Measurements from ENCODE around the gene MLLT3. TPM values are rescaled to one million over a fixed set of nuclear protein-coding genes. Genes with fewer than 3 reads are reported as not detected.

Gene MLLT3
- total RNA-seq, 2 experiments from 2014 or later: 112 to 114 TPM

- CTCF ChIA-PET: interaction anchor here (1.2 kb wide), 1 partner anchor 44 kb away, joined by 3 read pairs; no protein-coding TSS in a partner anchor
- no peaks in the 10 kb centered on the region for H3K9me3 Mint-ChIP-seq (ENCODE audit: insufficient read depth)
- no peak overlapping the region for H3K27ac Mint-ChIP-seq
- ATAC-seq (no peak), DNase-seq (no peak)
- peaks cover 28% of the 10 kb centered on the region for H3K36me3 Mint-ChIP-seq (ENCODE audit: low read depth)
- peaks cover 38% of the 10 kb centered on the region for H3K4me1 Mint-ChIP-seq (ENCODE audit: low read depth)
- no peak overlapping the region for H3K4me3 Mint-ChIP-seq
- POLR2A ChIA-PET: no interaction called here
- no peaks in the 10 kb centered on the region for H3K27me3 Mint-ChIP-seq (ENCODE audit: low read depth)
Observed at GRCh38 chr9:20466328-20467008, 155.8 kb downstream of the MLLT3 start.

GRCh38 chr9:20464242-20464641, 158.1 kb downstream of the MLLT3 start:
- DNase-seq: no peak
- POLR2A ChIA-PET: no interaction called here
- CTCF ChIA-PET: no interaction called here
- H3K4me1 Mint-ChIP-seq (ENCODE audit: low read depth): peaks cover 51% of the 10 kb centered on the region
- peaks cover 21% of the 10 kb centered on the region for H3K36me3 Mint-ChIP-seq (ENCODE audit: low read depth)
- no peak for ATAC-seq
- no peaks in the 10 kb centered on the region for H3K9me3 Mint-ChIP-seq (ENCODE audit: insufficient read depth)
- H3K27ac Mint-ChIP-seq: no peak overlapping the region
- H3K4me3 Mint-ChIP-seq: no peak overlapping the region
- H3K27me3 Mint-ChIP-seq (ENCODE audit: low read depth): no peaks in the 10 kb centered on the region

GRCh38 chr9:20463823-20464222, 158.5 kb downstream of the MLLT3 start:
- peaks cover 56% of the 10 kb centered on the region for H3K4me1 Mint-ChIP-seq (ENCODE audit: low read depth)
- POLR2A ChIA-PET: no interaction called here
- no peak overlapping the region for H3K4me3 Mint-ChIP-seq
- H3K27ac Mint-ChIP-seq: no peak overlapping the region
- ATAC-seq (no peak), DNase-seq (no peak)
- CTCF ChIA-PET: no interaction called here
- peaks cover 21% of the 10 kb centered on the region for H3K36me3 Mint-ChIP-seq (ENCODE audit: low read depth)
- no peaks in the 10 kb centered on the region for H3K27me3 Mint-ChIP-seq (ENCODE audit: low read depth)
- no peaks in the 10 kb centered on the region for H3K9me3 Mint-ChIP-seq (ENCODE audit: insufficient read depth)

- H3K9me3 Mint-ChIP-seq (ENCODE audit: insufficient read depth): no peaks in the 10 kb centered on the region
- ATAC-seq (no peak), DNase-seq (no peak)
- H3K4me1 Mint-ChIP-seq (ENCODE audit: low read depth): peaks cover 64% of the 10 kb centered on the region
- H3K36me3 Mint-ChIP-seq (ENCODE audit: low read depth): peaks cover 24% of the 10 kb centered on the region
- H3K27ac Mint-ChIP-seq: no peak overlapping the region
- ChIA-PET POLR2A (no interaction called here), CTCF (interaction anchor here (1.0 to 1.4 kb wide), 2 partner anchors 26 to 55 kb away, joined by 3 to 4 read pairs; no protein-coding TSS in a partner anchor)
- no peak overlapping the region for H3K4me3 Mint-ChIP-seq
- H3K27me3 Mint-ChIP-seq (ENCODE audit: low read depth): no peaks in the 10 kb centered on the region
Observed at GRCh38 chr9:20462410-20462809, 159.9 kb downstream of the MLLT3 start.

- Mint-ChIP-seq H3K36me3 (ENCODE audit: low read depth) (peaks cover 38% of the 10 kb centered on the region), H3K4me3 (no peak overlapping the region), H3K27ac (no peak overlapping the region), H3K9me3 (ENCODE audit: insufficient read depth) (no peaks in the 10 kb centered on the region), H3K27me3 (ENCODE audit: low read depth) (no peaks in the 10 kb centered on the region), H3K4me1 (ENCODE audit: low read depth) (peaks cover 20% of the 10 kb centered on the region)
- CTCF ChIA-PET: no interaction called here
- ATAC-seq (no peak), DNase-seq (no peak)
- POLR2A ChIA-PET: no interaction called here
Observed at GRCh38 chr9:20447291-20447690, 175.0 kb downstream of the MLLT3 start.

GRCh38 chr9:20446248-20446647, 176.1 kb downstream of the MLLT3 start:
- Mint-ChIP-seq H3K36me3 (ENCODE audit: low read depth) (peaks cover 37% of the 10 kb centered on the region), H3K4me3 (no peak overlapping the region), H3K4me1 (ENCODE audit: low read depth) (peaks cover 26% of the 10 kb centered on the region), H3K27ac (no peak overlapping the region), H3K9me3 (ENCODE audit: insufficient read depth) (no peaks in the 10 kb centered on the region), H3K27me3 (ENCODE audit: low read depth) (no peaks in the 10 kb centered on the region)
- ChIA-PET POLR2A (no interaction called here), CTCF (no interaction called here)
- DNase-seq: no peak
- ATAC-seq: no peak

- ChIA-PET CTCF (no interaction called here), POLR2A (no interaction called here)
- peak overlapping the region; percentile 32 for H3K4me3 Mint-ChIP-seq
- peak overlapping the region; percentile 75 for H3K27ac Mint-ChIP-seq
- peaks cover 40% of the 10 kb centered on the region for H3K4me1 Mint-ChIP-seq (ENCODE audit: low read depth)
- H3K9me3 Mint-ChIP-seq (ENCODE audit: insufficient read depth): no peaks in the 10 kb centered on the region
- no peaks in the 10 kb centered on the region for H3K27me3 Mint-ChIP-seq (ENCODE audit: low read depth)
- ATAC-seq: no peak
- no peak for DNase-seq
- H3K36me3 Mint-ChIP-seq (ENCODE audit: low read depth): peaks cover 61% of the 10 kb centered on the region
Observed at GRCh38 chr9:20442461-20443319, 179.6 kb downstream of the MLLT3 start.

- Mint-ChIP-seq H3K27me3 (ENCODE audit: low read depth) (no peaks in the 10 kb centered on the region), H3K27ac (peak overlapping the region; percentile 37), H3K4me1 (ENCODE audit: low read depth) (peaks cover 40% of the 10 kb centered on the region), H3K9me3 (ENCODE audit: insufficient read depth) (no peaks in the 10 kb centered on the region), H3K4me3 (peak overlapping the region; percentile 32), H3K36me3 (ENCODE audit: low read depth) (peaks cover 65% of the 10 kb centered on the region)
- no peak for ATAC-seq
- ChIA-PET CTCF (no interaction called here), POLR2A (interaction anchor here (0.6 kb wide), 1 partner anchor 199 kb away, joined by 3 read pairs; no protein-coding TSS in a partner anchor)
- no peak for DNase-seq
Observed at GRCh38 chr9:20441711-20442423, 180.4 kb downstream of the MLLT3 start.

GRCh38 chr9:20441166-20441565, 181.1 kb downstream of the MLLT3 start:
- CTCF ChIA-PET: no interaction called here
- ATAC-seq (no peak), DNase-seq (no peak)
- POLR2A ChIA-PET: no interaction called here
- H3K9me3 Mint-ChIP-seq (ENCODE audit: insufficient read depth): no peaks in the 10 kb centered on the region
- no peak overlapping the region for H3K4me3 Mint-ChIP-seq
- no peaks in the 10 kb centered on the region for H3K27me3 Mint-ChIP-seq (ENCODE audit: low read depth)
- H3K27ac Mint-ChIP-seq: peak overlapping the region; percentile 1
- peaks cover 68% of the 10 kb centered on the region for H3K36me3 Mint-ChIP-seq (ENCODE audit: low read depth)
- H3K4me1 Mint-ChIP-seq (ENCODE audit: low read depth): peaks cover 40% of the 10 kb centered on the region

- DNase-seq (no peak), ATAC-seq (no peak)
- Mint-ChIP-seq H3K4me1 (ENCODE audit: low read depth) (peaks cover 26% of the 10 kb centered on the region), H3K27ac (peak overlapping the region; percentile 22), H3K36me3 (ENCODE audit: low read depth) (peaks cover 75% of the 10 kb centered on the region), H3K4me3 (no peak overlapping the region), H3K9me3 (ENCODE audit: insufficient read depth) (no peaks in the 10 kb centered on the region), H3K27me3 (ENCODE audit: low read depth) (no peaks in the 10 kb centered on the region)
- POLR2A ChIA-PET: no interaction called here
- CTCF ChIA-PET: interaction anchor here (0.7 to 1.3 kb wide), 4 partner anchors 11 to 673 kb away, joined by 3 to 4 read pairs (median 3); no protein-coding TSS in a partner anchor
Observed at GRCh38 chr9:20437476-20437875, 184.8 kb downstream of the MLLT3 start.

GRCh38 chr9:20436476-20437195, 185.7 kb downstream of the MLLT3 start:
- DNase-seq: no peak
- Mint-ChIP-seq H3K36me3 (ENCODE audit: low read depth) (peaks cover 69% of the 10 kb centered on the region), H3K4me3 (no peak overlapping the region), H3K27ac (no peak overlapping the region), H3K27me3 (ENCODE audit: low read depth) (no peaks in the 10 kb centered on the region), H3K4me1 (ENCODE audit: low read depth) (peaks cover 17% of the 10 kb centered on the region), H3K9me3 (ENCODE audit: insufficient read depth) (no peaks in the 10 kb centered on the region)
- no peak for ATAC-seq
- ChIA-PET POLR2A (no interaction called here), CTCF (interaction anchor here (0.7 to 1.3 kb wide), 3 partner anchors 11 to 88 kb away, joined by 3 to 4 read pairs (median 3); no protein-coding TSS in a partner anchor)
